ENCODE results near the gene ATP9B.
A peak's percentile ranks its signal among the peaks of the same experiment; 100 is the strongest.
"Not testable (repeated sequence)": the region's sequence is repeated elsewhere in the genome, so short reads cannot be mapped to it uniquely, and the experiment has no call there.

ATP9B gene

GRCh38 chr18:79371561-79372121 is 302.4 kb downstream of the ATP9B start:
- no peak for DNase-seq

GRCh38 chr18:79372461-79372860 is 303.3 kb downstream of the ATP9B start:
- no peak for DNase-seq

GRCh38 chr18:79372991-79373390 is 303.8 kb downstream of the ATP9B start:
- no peak for DNase-seq

GRCh38 chr18:79373736-79374135 is 304.5 kb downstream of the ATP9B start:
- no peak for DNase-seq

GRCh38 chr18:79374408-79375171 is 305.4 kb downstream of the ATP9B start:
- DNase-seq = no peak

- DNase-seq = no peak
Measured at GRCh38 chr18:79375441-79376154, 306.4 kb downstream of the ATP9B start.

- not testable (repeated sequence) for DNase-seq
Measured at GRCh38 chr18:79376661-79377060, 307.5 kb downstream of the ATP9B start.

GRCh38 chr18:79377187-79377891 is 308.1 kb downstream of the ATP9B start:
- no peak for DNase-seq

GRCh38 chr18:79378536-79379250 is 309.5 kb downstream of the ATP9B start:
- DNase-seq = no peak

- no peak for DNase-seq
Measured at GRCh38 chr18:79379251-79379905, 310.2 kb downstream of the ATP9B start.

- DNase-seq = no peak
Measured at GRCh38 chr18:79379931-79380815, 311.0 kb downstream of the ATP9B start.

- DNase-seq = peak; percentile 17
Measured at GRCh38 chr18:79380816-79381806, 311.9 kb downstream of the ATP9B start.

GRCh38 chr18:79381811-79382311 is 312.7 kb downstream of the ATP9B start:
- no peak for DNase-seq

- DNase-seq = no peak
Measured at GRCh38 chr18:79382681-79383387, 313.6 kb downstream of the ATP9B start.

- DNase-seq = no peak
Measured at GRCh38 chr18:79383388-79384056, 314.3 kb downstream of the ATP9B start.

- no peak for DNase-seq
Measured at GRCh38 chr18:79384151-79384807, 315.1 kb downstream of the ATP9B start.

GRCh38 chr18:79384834-79385233 is 315.6 kb downstream of the ATP9B start:
- DNase-seq = no peak

GRCh38 chr18:79385326-79385707 is 316.1 kb downstream of the ATP9B start:
- DNase-seq = no peak

Measured in NCI-H748 treated with DMSO at 0.1 percent for 48 hours (cell line).